Mesenchymal stem cell (in vitro differentiated cells and primary cell): ENCODE data around the gene POLR1B.

ENCODE experiments used
- DNase-seq: peaks from one replicate; pipeline ENCODE4 v3.0.0-alpha.2; 2013
- H2AFZ ChIP-seq: one replicate; pipeline ENCODE4 v1.6.1; 2013; ENCODE audit warnings: low read depth, mild to moderate bottlenecking, control low read depth, inconsistent platforms, low read length, moderate library complexity
- H2AK5ac ChIP-seq: 2 replicates; pipeline ENCODE4 v1.6.1; 2013; ENCODE audit warnings: low read length, moderate library complexity, mild to moderate bottlenecking, inconsistent platforms; ENCODE audit not compliant: severe bottlenecking
- H2BK120ac ChIP-seq: one replicate; pipeline ENCODE4 v1.6.1; 2013; ENCODE audit warnings: low read depth, mild to moderate bottlenecking, inconsistent platforms, low read length, moderate library complexity
- H2BK12ac ChIP-seq, 2 experiments: one replicate each; pipeline ENCODE4 v1.6.1; 2013; ENCODE audit warnings: inconsistent platforms in 2 of 2, low read length in 2 of 2, mild to moderate bottlenecking in 2 of 2, moderate library complexity in 2 of 2, control low read depth in 1 of 2
- H2BK15ac ChIP-seq: one replicate; pipeline ENCODE4 v1.6.1; 2013; ENCODE audit warnings: mild to moderate bottlenecking, low read depth, inconsistent platforms; ENCODE audit not compliant: poor library complexity, severe bottlenecking
- H2BK5ac ChIP-seq: 2 replicates; pipeline ENCODE4 v1.6.1; 2013; ENCODE audit warnings: low read depth, mild to moderate bottlenecking, low read length, control low read depth, inconsistent platforms; ENCODE audit not compliant: poor library complexity, severe bottlenecking
- H3K14ac ChIP-seq, 2 experiments: one replicate each; pipeline ENCODE4 v1.6.1; 2013; ENCODE audit warnings: inconsistent platforms in 2 of 2, low read length in 2 of 2, control low read depth in 1 of 2, mild to moderate bottlenecking in 1 of 2, moderate library complexity in 1 of 2
- H3K18ac ChIP-seq, 2 experiments: one replicate each; pipeline ENCODE4 v1.6.1; 2013; ENCODE audit warnings: inconsistent platforms in 2 of 2, low read length in 2 of 2, control low read depth in 1 of 2, low read depth in 1 of 2, mild to moderate bottlenecking in 1 of 2
- H3K23ac ChIP-seq, 2 experiments: one replicate each; pipeline ENCODE4 v1.6.1; 2013; ENCODE audit warnings: inconsistent platforms in 2 of 2, low read length in 2 of 2, mild to moderate bottlenecking in 2 of 2, moderate library complexity in 2 of 2, control low read depth in 1 of 2
- H3K27ac ChIP-seq: 2 replicates; pipeline ENCODE4 v1.5.1; 2013; ENCODE audit warnings: mild to moderate bottlenecking, moderate library complexity, low read length, control low read depth, inconsistent platforms; ENCODE audit not compliant: poor library complexity, severe bottlenecking
- H3K27me3 ChIP-seq, 2 experiments: 2 replicates each; pipeline versions ENCODE4 v1.6.1 to v1.7.0; 2013; ENCODE audit warnings: low read length in 2 of 2, mild to moderate bottlenecking in 2 of 2, moderate library complexity in 2 of 2, control low read depth in 1 of 2, inconsistent platforms in 1 of 2; ENCODE audit not compliant: control insufficient read depth in 1 of 2, insufficient read depth in 1 of 2
- H3K36me3 ChIP-seq, 2 experiments: 2 replicates each; pipeline versions ENCODE4 v1.6.1 to v1.7.0; 2013; ENCODE audit warnings: low read length in 2 of 2, control low read depth in 1 of 2, inconsistent platforms in 1 of 2, low read depth in 1 of 2, mild to moderate bottlenecking in 1 of 2; ENCODE audit not compliant: insufficient read depth in 2 of 2, control insufficient read depth in 1 of 2
- H3K4ac ChIP-seq, 2 experiments: one replicate each; pipeline ENCODE4 v1.6.1; 2013; ENCODE audit warnings: inconsistent platforms in 2 of 2, low read length in 2 of 2, mild to moderate bottlenecking in 2 of 2, moderate library complexity in 2 of 2, control low read depth in 1 of 2, low read depth in 1 of 2
- H3K4me1 ChIP-seq: 2 replicates; pipeline ENCODE4 v1.6.1; 2013; ENCODE audit warnings: low read depth, low read length, control low read depth; ENCODE audit not compliant: control insufficient read depth, insufficient read depth
- H3K4me2 ChIP-seq: 2 replicates; pipeline ENCODE4 v1.6.1; 2013; ENCODE audit warnings: low read length, mild to moderate bottlenecking, inconsistent platforms; ENCODE audit not compliant: poor library complexity, severe bottlenecking
- H3K4me3 ChIP-seq, 2 experiments: 2 replicates each; pipeline versions ENCODE4 v1.5.1 to v1.7.0; 2013; ENCODE audit warnings: low read length in 2 of 2, mild to moderate bottlenecking in 2 of 2, control low read depth in 1 of 2, low read depth in 1 of 2; ENCODE audit not compliant: insufficient read depth in 1 of 2
- H3K79me1 ChIP-seq: replicated peaks from 2 replicates; pipeline ENCODE4 v1.6.1; 2013; ENCODE audit warnings: mild to moderate bottlenecking, control low read depth, low read length, inconsistent platforms; ENCODE audit not compliant: poor library complexity, severe bottlenecking
- H3K9ac ChIP-seq: 2 replicates; pipeline ENCODE4 v1.7.0; 2013; ENCODE audit warnings: mild to moderate bottlenecking, low read length, moderate library complexity
- H3K9me3 ChIP-seq: 2 replicates; pipeline ENCODE4 v1.7.0; 2013; ENCODE audit warnings: mild to moderate bottlenecking, low read length; ENCODE audit not compliant: control insufficient read depth
- H4K8ac ChIP-seq: one replicate; pipeline ENCODE4 v1.6.1; 2013; ENCODE audit warnings: inconsistent platforms, mild to moderate bottlenecking, low read length, moderate library complexity
- H4K91ac ChIP-seq: one replicate; pipeline ENCODE4 v1.6.1; 2013; ENCODE audit warnings: mild to moderate bottlenecking, low read length, inconsistent platforms
- WGBS: methylation state at CpG from one replicate; pipeline ENCODE4 v1.1.7; 2013; ENCODE audit warnings: mixed read lengths; 5-methylcytosine and 5-hydroxymethylcytosine counted together

The POLR1B gene

DNA sequence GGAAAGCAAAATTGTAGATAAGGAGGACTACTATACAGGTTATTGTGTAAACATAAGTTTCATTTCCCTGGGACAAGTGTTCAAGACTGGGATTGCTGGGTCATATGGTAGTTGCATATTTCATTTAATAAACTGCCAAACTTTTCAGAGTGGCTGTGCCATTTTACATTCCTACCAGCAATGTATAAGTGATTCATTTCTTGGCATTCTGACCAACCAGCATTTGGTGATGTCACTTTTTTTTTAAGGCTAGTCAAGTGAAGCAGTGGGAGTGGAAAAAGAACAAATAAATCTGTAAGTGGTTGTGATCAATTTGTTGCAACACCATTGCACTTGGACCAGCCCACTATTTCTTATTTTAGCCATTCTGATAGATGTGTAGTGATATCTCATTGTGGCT, 37.0 kb downstream of the POLR1B start:
- no peak overlapping the region for H2BK12ac ChIP-seq
- H3K18ac ChIP-seq: no peak overlapping the region
- no peak overlapping the region for H3K4me3 ChIP-seq
- H4K8ac ChIP-seq: no peak overlapping the region
- no peak overlapping the region for H4K91ac ChIP-seq
- no peak overlapping the region for H2BK120ac ChIP-seq
- H3K4ac ChIP-seq: no peak overlapping the region
- no peak overlapping the region for H3K27ac ChIP-seq
- H3K27me3 ChIP-seq: no peaks in the 10 kb centered on the region
- H3K4me2 ChIP-seq: no peak overlapping the region
- peaks cover 8 to 25% of the 10 kb centered on the region in 2 experiments for H3K36me3 ChIP-seq
- H3K4me1 ChIP-seq: peaks cover 6% of the 10 kb centered on the region
- peak; percentile 84 for DNase-seq
- H3K9me3 ChIP-seq: no peaks in the 10 kb centered on the region
- no peak overlapping the region for H3K23ac ChIP-seq
- H3K79me1 ChIP-seq: peaks cover 4% of the 10 kb centered on the region
- no peak overlapping the region for H2AFZ ChIP-seq
- no peak overlapping the region for H3K14ac ChIP-seq
- no peak overlapping the region for H2BK15ac ChIP-seq
- no peak overlapping the region for H2BK5ac ChIP-seq
- no peak overlapping the region for H3K9ac ChIP-seq
- H2AK5ac ChIP-seq: no peak overlapping the region

DNA sequence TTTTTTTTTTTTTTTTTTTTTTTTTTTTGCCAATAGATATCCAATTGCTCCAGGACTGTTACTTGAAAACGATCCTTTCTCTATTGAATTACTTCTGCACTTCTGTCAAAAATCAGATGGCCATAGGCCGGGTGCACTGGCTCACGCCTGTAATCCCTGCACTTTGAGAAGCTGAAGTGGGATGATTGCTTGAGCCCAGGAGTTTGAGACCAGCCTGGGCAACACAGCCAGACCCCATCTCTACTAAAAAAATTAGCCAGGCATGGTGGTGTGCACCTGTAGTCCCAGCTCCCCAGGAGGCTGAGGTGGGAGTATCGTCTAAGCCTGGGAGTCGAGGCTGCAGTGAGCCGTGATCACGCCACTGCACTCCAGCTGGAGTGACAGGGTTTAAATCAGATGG, 37.8 kb downstream of the POLR1B start:
- Histone ChIP-seq H2BK15ac (no peak overlapping the region), H2AFZ (no peak overlapping the region), H3K9ac (no peak overlapping the region), H3K36me3 (peaks cover 4 to 16% of the 10 kb centered on the region in 2 experiments), H3K4me2 (no peak overlapping the region), H3K79me1 (peaks cover 7% of the 10 kb centered on the region), H3K14ac (no peak overlapping the region), H3K27ac (no peak overlapping the region), H2BK5ac (no peak overlapping the region), H4K91ac (no peak overlapping the region), H3K4me1 (peaks cover 8% of the 10 kb centered on the region), H4K8ac (no peak overlapping the region), H3K4ac (no peak overlapping the region), H3K4me3 (no peak overlapping the region), H3K27me3 (no peaks in the 10 kb centered on the region), H3K18ac (no peak overlapping the region), H2BK120ac (no peak overlapping the region), H2AK5ac (no peak overlapping the region), H3K9me3 (no peaks in the 10 kb centered on the region), H2BK12ac (no peak overlapping the region), H3K23ac (no peak overlapping the region)
- 93% methylated on average over 6 of the region's 7 CpGs for WGBS
- no peak for DNase-seq

DNA sequence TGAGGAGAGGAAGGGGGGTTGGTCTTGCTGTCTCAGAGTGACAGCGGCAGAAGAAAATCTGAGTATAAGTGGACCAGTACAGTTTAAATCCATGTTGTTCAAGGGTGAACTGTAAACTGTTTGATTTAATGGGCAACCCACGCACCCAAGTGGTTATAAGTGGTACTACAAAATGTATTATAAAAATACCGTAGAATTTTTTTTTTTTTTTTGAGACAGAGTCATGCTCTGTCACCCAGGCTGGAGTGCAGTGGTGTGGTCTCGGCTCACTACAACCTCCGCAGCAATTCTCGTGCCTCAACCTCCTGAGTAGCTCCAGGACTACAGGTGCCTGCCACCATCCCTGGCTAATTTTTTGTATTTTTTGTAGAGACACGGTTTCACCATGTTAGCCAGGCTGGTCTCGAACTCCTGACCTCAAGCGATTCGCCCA, 40.1 kb downstream of the POLR1B start:
- no peak overlapping the region for H2BK120ac ChIP-seq
- H3K27me3 ChIP-seq: no peaks in the 10 kb centered on the region
- no peak overlapping the region for H3K18ac ChIP-seq
- peaks cover 16% of the 10 kb centered on the region for H3K4me1 ChIP-seq
- H3K27ac ChIP-seq: no peak overlapping the region
- 61% methylated on average over 8 of the region's 10 CpGs for WGBS
- H3K23ac ChIP-seq: no peak overlapping the region
- H3K14ac ChIP-seq: no peak overlapping the region
- H3K9me3 ChIP-seq: no peaks in the 10 kb centered on the region
- no peak overlapping the region for H4K91ac ChIP-seq
- H3K36me3 ChIP-seq: peaks cover 13 to 14% of the 10 kb centered on the region in 2 experiments
- peaks cover 24% of the 10 kb centered on the region for H3K79me1 ChIP-seq
- peak overlapping the region; percentile 59 for H4K8ac ChIP-seq
- H2BK5ac ChIP-seq: no peak overlapping the region
- H2BK12ac ChIP-seq: peak overlapping the region in 1 of 2 experiments; percentile 15
- no peak overlapping the region for H3K4ac ChIP-seq
- no peak overlapping the region for H3K4me2 ChIP-seq
- H2AFZ ChIP-seq: no peak overlapping the region
- peak overlapping the region; percentile 97 for H3K9ac ChIP-seq
- H2AK5ac ChIP-seq: peak overlapping the region; percentile 66
- no peak overlapping the region for H3K4me3 ChIP-seq
- H2BK15ac ChIP-seq: no peak overlapping the region
- peak; percentile 75 for DNase-seq

DNA sequence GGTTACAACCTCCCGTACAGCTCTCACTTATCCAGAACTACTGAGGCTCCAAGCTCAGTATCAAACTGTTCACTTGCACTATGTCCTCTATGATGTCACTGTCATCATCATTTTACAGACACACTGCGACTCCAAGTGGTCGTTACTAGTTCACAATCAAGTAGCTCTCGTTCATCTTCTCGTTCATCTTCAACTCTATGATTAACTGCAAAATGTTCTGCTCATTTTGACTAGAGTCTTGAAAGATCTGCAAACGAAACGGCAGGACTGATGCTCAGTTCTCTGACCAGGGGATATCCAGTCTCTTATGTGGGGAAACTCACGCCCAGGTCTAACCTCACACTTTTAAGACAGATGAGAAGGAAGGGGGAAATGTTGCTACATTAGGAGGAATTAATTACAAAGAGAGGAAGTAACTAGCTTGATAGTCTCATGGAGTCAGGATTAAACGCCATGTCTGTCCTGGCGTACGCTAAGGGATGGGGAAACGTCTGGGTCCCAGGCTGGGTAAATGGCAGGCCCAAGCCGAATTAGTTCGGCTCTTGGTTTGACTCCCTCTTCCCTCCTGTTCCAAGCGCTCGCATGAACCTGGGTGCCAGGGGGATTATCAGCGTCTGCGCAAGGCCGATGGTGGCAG, 41.4 kb downstream of the POLR1B start:
- Histone ChIP-seq H3K4me2 (peak overlapping the region; percentile 69), H2BK12ac (peak overlapping the region; percentile 11 to 59), H2BK5ac (peak overlapping the region; percentile 67), H3K14ac (peak overlapping the region in 1 of 2 experiments; percentile 96), H4K8ac (peak overlapping the region; percentile 100), H2BK15ac (no peak overlapping the region), H2AK5ac (no peak overlapping the region), H3K4me1 (peaks cover 18% of the 10 kb centered on the region), H3K18ac (peak overlapping the region; percentile 92 to 99), H3K27ac (peak overlapping the region; percentile 99), H3K27me3 (no peaks in the 10 kb centered on the region), H3K9me3 (no peaks in the 10 kb centered on the region), H4K91ac (peak overlapping the region; percentile 96), H3K36me3 (peaks cover 18 to 24% of the 10 kb centered on the region in 2 experiments), H3K4ac (peak overlapping the region; percentile 93 to 97), H3K9ac (peak overlapping the region; percentile 97), H2AFZ (peak overlapping the region; percentile 97), H3K79me1 (peaks cover 28% of the 10 kb centered on the region), H3K4me3 (peak overlapping the region; percentile 84 to 94), H2BK120ac (peak overlapping the region; percentile 89), H3K23ac (no peak overlapping the region)
- peak; percentile 31 for DNase-seq
- WGBS: 39% methylated on average over 19 of the region's 19 CpGs
